ENCODE data around the gene MMAB.

The MMAB gene

GRCh38 chr12:109535231-109535862 lies 38.0 kb downstream of the MMAB start:
- no peak for DNase-seq

DNA sequence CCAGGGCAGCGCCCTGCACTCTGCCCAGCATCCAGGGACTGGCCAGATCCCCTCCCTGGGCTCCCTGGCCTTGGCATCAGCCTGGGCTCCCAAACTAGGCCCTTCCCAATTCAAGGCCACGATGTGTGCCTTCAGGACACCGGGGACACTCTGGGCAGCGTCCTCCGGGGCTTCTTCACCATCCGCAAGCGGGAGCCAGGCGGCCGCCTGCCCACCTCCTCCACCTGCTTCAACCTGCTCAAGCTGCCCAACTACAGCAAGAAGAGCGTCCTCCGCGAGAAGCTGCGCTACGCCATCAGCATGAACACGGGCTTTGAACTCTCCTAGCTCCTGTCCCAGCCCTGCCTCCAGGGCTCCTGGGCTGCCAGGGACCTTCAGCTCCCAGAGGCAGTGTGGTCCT lies 38.8 kb downstream of the MMAB start:
- DNase-seq, result no peak

GRCh38 chr12:109533487-109533740 lies 39.9 kb downstream of the MMAB start:
- no peak for DNase-seq

DNA sequence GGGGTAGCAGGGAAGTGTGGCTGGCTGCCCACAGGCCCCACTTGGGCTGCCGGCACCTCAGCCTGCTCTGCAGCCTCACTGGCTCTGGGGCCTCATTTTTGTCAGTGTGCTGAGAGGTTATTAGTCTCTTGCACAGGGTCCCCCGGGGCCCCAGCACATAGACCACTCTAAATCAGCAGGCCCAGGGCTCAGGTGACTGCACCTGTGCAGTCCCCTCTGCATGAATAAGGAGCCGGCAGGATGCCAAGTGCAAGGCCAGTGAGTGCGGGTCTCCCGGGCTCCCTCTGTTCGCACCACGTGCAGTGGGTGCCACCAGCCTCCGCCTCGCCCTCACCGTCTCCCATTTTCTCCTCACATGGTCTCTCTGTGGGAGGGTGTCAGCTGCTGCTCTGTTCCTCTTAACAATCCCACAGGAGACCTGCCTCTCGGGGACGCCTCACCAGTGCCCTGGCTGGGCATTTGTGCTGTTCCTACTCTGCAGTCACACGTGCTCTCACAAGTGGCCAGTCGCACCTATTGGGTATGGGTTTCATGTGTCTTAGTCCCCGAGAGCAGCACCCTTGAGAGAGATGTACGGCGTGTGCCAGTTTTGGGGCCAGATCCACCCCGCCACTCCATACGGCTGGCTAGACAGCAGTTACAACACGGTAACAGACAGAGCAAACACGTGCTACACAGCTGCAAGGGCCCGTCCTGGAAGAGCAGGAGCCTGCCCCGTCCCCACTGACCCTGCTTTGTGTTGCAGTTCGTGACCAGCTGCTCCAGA lies 40.4 kb downstream of the MMAB start:
- DNase-seq, result no peak

- DNase-seq, result no peak
These were observed 41.9 kb downstream of the MMAB start for GRCh38 chr12:109531411-109531810.

DNA sequence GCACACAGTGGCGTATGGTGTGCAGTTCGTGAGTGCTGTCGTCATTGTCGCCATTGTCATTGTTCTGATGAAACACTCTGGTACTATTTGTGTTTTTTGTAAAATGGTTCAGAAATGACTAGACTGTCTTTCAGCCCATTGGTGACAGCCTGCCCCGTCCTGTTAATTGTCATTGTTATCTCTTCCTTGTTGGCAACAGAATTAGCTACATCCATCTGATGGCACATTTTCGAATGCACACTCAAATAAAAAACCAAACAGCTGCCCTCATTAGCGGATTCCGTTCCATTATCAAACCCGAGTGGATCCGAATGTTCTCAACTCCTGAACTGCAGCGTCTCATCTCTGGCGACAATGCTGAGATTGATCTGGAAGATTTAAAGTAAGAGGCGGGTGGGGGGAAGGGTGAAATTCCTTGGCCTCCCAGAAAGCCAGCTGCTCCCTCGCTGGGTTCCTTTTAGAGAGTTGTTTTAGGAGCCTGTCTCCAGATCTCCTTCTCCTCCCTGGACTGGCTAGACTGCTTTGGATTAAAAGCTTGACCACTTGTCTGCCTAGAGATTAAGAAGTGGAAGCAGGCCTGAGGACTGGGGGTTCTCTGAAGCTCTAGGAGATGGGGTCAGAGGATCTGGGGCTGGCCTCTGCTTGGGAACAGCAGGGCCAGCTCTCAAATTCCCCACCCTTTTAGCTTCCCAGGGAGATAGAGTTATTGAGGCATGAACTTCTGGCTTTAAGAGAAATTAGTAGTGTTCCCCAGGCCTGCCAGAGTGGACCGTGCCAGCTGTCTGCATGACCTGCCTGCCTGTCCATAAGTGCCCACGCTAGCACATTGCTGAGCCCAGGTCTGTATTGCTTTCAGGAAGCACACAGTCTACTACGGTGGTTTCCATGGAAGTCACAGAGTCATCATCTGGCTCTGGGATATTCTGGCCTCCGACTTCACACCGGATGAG lies 43.3 kb downstream of the MMAB start:
- no peak for DNase-seq

DNA sequence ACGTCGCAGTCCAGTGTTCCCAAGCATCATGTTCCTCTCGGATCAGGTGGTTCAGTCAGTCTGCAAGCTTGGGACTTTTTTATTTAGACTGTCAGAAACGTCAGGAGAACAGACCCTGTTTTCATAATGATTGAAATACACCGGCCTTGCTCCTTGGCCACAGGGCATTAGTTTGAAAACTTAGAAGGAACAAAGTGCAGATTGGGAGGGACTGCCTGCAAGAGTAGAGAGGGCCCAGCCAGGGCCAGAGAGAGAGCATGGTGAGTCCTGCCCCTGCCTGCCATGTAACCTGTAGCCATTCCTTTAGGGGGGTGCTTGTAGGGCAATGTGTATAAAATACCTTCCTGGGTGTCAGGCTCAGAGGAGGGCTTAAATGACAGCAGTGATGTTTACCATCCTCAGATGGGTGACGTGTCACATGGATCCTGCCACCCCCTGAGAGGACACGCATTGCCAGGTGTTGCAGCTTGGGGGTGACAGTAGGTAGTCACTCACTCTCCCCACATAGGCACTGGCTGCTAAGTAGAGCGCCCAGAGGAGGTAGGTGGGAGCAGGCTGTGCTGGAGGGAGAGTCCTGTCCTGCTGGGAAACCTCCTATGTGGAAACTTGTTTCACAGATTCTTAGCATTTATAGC lies 45.7 kb downstream of the MMAB start:
- no peak for DNase-seq

DNA sequence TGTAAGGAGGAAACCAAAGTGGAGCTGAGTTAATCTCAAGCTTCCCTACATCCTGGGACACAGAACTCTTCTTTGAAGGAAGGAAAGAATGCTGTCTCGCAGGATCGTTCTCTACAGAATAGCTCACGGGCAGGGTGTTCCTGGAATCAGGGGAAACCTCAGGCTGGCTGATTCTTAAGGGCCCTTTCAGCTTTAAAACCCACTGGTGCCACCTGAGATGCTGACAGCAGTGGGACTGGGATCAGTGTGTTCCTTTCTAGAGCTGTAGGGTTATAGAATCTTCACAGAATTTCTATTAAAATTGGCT lies 48.1 kb downstream of the MMAB start:
- no peak for DNase-seq

DNA sequence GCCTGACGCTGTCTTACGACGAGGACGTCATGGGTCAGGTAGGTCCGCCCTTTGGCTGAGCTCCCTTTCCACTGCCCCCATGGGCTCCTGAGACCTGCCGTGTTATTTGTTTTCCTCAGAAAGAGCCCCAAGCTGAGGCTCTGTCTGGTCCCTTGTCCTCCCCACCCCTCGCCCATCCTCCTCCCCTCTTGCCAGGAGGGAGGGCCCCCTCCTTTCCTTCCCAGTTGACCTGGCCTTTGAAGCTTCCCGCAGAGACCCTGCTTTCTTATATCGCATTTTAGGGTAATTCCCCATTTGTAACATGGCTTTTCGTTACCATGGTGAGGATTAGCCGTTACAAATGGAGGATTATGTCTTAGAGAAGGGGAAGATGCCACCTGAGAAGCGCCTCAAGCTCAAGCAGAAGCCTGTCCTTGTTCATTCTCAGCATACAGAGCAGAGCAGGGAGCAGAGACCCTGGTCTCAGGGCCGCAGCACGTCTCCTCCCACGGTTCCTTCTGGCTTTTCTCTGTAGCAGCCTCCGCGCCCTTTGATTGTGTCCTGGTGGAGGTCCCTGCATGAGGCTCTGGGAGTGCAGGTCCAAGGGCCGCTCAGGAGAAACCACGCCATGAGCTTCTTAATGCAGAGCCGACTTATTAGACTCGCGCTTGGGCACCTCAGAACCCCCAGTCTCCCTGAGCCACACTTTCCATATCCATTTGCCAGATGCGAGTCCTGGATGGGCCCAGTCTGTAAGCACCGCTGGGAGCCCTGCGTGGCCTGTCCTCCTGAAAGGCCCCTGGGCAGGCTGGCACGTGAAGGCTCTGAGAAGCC lies 48.6 kb downstream of the MMAB start:
- DNase-seq, result no peak

DNA sequence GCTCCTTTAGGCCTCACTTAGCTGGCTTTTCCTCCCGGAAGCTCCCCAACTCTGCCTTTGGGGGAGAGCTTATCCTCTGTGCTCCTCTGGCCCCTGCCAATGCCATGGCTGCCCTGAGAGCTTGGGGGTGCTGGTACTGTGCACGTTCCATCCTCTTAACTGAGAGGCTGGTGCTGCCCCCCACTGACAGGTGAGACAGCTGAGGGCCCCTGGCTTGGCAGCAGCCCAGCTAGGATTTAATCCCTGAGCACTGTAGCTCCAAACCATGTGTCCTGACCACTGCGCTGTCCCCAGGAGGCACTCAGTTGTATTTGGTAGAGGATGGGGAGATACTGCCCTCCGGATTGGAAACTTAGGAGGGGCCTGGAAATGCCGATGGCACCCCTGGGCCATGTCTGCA lies 49.8 kb downstream of the MMAB start:
- no peak for DNase-seq

- DNase-seq, result peak; percentile 8 to 59
These were observed 50.2 kb downstream of the MMAB start for GRCh38 chr12:109523071-109523470.

DNA sequence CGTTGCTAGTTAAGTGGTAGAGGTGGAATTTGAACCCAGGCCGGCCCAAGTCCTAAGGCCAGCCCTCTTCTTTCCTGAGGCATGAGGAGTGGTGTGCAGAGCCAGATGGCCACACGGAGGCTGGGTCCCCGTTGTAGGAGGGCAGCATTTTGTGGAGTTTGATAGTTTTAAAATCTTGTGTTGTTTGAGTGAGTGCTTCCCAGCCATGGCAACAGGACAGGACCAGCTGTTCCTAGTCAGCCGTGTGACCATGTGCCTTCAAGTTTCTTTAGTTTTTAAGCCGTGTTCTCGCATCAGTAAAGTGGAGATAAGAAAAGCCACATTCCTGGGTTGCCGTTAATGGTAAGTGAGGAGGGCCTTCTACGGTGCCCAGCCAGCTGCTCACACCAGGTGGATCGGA lies 51.5 kb downstream of the MMAB start:
- DNase-seq, result no peak

- no peak for DNase-seq
These were observed 53.5 kb downstream of the MMAB start for GRCh38 chr12:109519787-109520186.

DNA sequence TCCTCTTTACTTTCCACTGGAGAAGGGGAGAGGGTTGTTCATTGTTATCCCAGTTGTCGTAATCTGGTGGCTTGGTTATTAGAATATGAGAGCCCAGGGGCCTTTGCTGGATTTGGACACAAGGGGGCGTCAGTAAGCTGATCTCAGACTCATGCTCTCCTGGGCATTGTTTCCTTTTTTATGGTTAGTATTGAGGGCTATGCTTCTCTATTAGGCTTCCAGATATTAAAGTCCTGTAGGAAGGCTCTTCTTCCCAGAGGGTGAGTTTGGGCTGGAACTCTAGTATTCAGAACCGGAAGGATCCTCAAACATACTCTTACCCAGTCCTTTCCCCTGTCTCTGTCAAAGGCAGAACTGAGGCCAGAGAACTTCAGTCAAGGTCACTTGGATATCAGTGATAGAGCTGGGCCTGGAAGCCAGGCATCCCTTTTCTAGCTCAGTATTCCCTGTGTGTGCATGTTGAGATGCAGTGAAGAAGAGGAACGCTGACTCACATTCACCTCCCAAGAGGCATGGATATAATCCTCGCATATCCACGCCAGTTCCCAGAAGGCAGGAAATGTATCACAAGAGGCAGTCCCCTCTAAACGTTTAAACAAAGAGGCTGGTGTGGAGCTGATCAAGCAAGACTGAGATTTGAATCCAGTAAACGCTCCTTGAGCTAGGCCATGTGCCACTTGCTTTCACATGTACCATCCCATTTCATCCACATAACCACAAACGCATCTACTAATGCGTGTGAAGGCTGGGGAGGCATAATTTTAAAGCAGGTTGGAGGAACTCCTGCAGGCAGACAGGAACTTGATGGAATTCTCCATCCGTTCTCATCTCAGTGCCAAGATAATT lies 54.3 kb downstream of the MMAB start:
- peak; percentile 15 to 61 for DNase-seq

- DNase-seq, result no peak
These were observed 55.7 kb downstream of the MMAB start for GRCh38 chr12:109517619-109518018.

DNA sequence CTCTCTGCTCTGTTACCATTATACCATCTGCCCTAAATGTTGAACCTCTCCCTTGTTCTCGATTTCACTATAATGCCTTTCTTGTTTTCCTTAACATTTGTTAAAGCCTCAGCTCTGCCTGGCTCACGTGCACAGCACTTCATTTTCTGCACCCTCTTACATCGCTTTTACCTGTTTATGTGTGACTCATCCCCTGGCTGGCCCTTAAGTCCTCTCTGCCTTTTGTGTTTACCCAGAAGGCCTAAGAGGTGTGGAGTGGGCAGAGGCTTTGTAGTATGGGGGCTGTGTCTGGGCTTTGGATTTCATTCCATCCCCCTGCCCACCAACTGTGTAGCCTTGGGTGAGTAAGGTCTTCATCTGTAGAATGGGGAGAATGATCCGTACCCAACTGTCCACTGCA lies 59.3 kb downstream of the MMAB start:
- no peak for DNase-seq

GRCh38 chr12:109513051-109513450 lies 60.3 kb downstream of the MMAB start:
- no peak for DNase-seq

GRCh38 chr12:109512608-109513007 lies 60.7 kb downstream of the MMAB start:
- no peak for DNase-seq

DNA sequence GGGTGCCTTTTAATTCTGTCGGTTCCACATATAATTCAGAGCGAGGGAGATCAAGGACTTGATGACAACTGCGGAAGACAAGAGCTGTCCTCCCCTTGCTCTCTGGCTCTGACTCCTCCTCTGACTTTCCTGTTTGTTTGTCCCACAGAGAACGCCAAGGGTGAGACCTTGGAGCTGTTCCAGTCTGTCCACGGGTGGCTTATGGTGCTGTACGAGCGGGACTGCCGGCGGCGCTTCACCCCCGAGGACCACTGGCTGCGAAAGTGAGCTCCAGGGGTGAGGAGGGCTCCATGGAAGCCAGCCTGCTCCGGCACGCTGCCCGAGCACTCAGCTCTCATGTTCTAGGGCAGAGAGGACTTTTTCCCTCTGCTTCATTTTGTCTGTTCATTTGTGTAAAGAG lies 63.1 kb downstream of the MMAB start:
- DNase-seq, result no peak

DNA sequence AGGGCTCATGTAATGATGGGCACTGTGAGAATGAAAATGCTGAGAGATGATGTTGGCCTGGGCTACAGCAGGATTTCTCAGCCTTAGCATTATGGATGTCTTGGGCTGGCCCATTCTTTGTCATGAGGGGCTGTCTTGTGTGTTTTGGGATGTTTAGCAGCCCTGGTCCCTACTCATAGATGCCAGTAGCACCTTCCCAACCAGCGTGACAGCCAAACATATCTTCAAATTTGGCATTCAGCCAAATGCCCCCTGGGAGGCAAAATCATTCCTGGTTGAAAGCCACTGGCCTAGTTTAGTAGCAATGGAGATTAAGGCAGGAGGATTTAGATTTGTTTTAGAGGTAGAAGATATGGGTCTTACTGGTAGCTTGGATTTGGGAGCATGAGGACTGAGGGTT lies 69.2 kb downstream of the MMAB start:
- no peak for DNase-seq

All from NCI-H446 (cell line).